Hepatocyte (in vitro differentiated cells): ENCODE measurements around the gene RAB4A.
"Not testable (repeated sequence)": the region's sequence is repeated elsewhere in the genome, so short reads cannot be mapped to it uniquely, and the experiment has no call there.

Source experiments
- CTCF ChIP-seq: fragments of 200-600 bp; sonication (generic); IDR thresholded peaks from 2 replicates; pipeline ENCODE4 v1.5.1; 2016; ENCODE audit warnings: antibody characterized with exemption, mild to moderate bottlenecking; ENCODE audit not compliant: poor library complexity
- EZH2 ChIP-seq: fragments of 200-600 bp; sonication (generic); IDR thresholded peaks from 2 replicates; pipeline ENCODE4 v1.6.1; 2016; ENCODE audit warnings: antibody characterized with exemption, mild to moderate bottlenecking, borderline replicate concordance
- EZH2phosphoT487 ChIP-seq: fragments of 200-600 bp; sonication (generic); IDR thresholded peaks from one replicate; pipeline ENCODE4 v1.6.1; 2018; ENCODE audit warnings: antibody characterized with exemption, mild to moderate bottlenecking, low read depth, moderate library complexity; ENCODE audit not compliant: unreplicated experiment, severe bottlenecking

GRCh38 chr1:229327765-229328164 is 56.9 kb downstream of the RAB4A start:
- not testable (repeated sequence) for TF ChIP-seq CTCF, EZH2, EZH2phosphoT487
